ENCODE measurements around the gene CRHR1.
"Not testable (repeated sequence)": the region's sequence is repeated elsewhere in the genome, so short reads cannot be mapped to it uniquely, and the experiment has no call there.

The CRHR1 gene

DNA sequence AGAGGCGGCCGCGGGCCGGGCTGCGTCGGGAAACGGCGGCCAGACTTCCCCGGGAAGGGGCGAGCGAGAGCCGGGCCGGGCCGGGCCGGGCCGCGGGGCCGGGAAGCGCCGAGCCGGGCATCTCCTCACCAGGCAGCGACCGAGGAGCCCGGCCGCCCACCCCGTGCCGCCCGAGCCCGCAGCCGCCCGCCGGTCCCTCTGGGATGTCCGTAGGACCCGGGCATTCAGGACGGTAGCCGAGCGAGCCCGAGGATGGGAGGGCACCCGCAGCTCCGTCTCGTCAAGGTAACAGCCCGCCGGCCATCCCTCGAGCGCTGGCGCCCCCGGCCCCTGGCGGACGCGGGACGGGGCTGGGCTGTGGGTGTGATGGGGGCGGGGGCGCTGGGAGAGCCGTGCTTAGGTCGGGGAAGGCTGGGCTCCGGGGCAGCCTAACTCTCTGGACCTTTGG, at the start of gene CRHR1:
TSS of gene CRHR1 (plus strand) at position 28 of the 448 bp plus-strand sequence. CDS start at position 253, 225 bp downstream.
- DNase-seq = peak in 1 of 10 donors; percentile 16
- intact Hi-C loops (cut with DNase I) = no loop called here

DNA sequence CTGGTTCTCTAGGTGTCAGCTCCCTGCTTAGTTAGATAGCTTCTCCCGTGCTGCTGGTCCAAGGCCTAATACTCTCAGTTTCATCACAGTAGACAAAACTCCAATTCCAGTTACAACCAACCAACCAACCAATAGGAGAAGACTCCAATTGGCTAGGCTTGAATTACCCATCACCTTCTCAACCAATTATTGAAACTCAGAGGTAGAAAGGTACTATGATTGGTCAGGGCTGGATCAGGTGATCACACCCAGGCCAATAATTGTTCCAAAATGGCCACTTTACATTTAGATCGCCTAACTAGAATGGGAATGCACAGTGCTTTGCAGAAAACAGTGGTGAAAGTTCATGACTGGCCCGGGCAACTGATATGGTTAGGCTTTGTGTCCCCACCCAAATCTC, 49.5 kb upstream of the CRHR1 start:
- intact Hi-C loops (cut with DNase I) = no loop called here
- DNase-seq = no peak

DNA sequence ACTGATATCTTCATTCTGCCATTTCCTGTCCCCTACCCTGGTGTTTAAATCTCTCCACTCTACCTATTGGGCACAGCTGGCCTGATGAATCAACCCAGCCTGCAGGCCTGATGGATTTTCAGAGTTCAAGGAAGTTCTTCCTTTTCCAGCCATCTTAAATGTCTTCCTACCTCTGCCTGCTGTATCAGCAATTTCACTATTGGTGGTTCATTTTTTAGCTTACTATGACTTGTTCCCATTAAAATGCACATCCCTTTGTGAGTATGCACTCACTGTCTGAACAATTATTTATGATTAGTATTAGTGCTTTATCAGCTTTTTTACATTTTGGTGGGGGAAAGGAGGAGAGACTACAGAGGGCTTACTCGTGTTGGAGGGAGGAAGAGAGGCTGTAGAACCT, 48.6 kb upstream of the CRHR1 start:
- intact Hi-C loops (cut with DNase I) = no loop called here
- DNase-seq = no peak

DNA sequence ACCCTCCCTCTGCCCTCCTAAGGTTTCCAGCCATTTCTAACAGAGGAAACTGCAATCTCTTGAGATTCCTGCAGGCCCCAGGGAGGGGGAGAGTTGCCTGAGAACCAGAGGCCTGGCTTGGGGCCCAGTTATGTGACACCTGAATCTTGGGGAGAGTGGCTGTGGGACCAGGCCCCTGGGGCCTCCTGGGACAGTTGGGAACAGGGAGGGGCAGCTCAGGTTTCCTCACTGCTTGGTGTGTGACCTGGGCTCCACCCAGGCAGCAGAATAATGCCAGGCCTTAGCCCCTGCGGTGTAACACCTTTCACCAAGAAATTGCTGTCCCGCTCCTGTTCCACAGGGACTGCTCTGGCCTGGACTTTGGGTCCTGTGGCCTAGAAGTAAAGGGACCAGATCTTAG, 44.3 kb upstream of the CRHR1 start:
- intact Hi-C loops (cut with DNase I) = no loop called here
- DNase-seq = no peak

DNA sequence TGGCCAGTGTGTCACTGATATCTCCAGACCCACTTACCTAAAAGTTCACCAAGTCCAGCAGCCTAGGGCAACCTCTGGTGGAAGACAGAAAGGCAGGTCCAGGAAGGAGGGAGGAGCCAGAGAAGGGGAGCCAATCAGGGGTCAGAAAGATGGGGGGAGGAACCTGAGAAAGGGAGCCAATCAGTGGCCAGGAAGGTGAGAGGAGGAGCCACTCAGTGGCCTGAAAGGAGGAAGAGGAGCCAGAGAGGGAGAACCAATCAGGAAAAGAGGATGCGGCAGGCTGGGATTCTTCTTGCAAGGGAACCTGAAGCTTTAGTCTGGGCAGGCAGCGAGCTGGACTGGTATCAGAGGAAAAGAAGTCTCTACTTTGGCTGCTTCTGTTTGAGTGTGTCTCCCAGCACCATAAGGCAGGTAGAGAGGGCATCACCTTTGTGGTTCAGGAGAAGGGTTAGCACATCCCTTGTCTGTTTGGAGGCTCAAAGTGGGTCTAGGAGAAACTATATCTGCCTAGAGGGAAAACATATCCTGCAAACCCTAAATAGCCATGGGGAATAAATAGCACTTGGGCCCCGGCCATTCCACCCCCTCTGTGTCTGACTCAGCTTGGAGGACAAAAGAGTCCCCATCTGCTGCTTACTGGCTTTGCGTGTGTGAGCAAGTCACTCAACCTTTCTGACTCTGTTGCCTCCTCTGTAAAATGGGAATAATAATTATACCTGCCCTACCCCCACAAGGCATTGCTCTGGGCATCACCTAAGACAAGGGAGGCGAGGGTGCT, 43.4 kb upstream of the CRHR1 start:
- intact Hi-C loops (cut with DNase I) = no loop called here
- peak; percentile 18 to 95 (median 80) for DNase-seq

DNA sequence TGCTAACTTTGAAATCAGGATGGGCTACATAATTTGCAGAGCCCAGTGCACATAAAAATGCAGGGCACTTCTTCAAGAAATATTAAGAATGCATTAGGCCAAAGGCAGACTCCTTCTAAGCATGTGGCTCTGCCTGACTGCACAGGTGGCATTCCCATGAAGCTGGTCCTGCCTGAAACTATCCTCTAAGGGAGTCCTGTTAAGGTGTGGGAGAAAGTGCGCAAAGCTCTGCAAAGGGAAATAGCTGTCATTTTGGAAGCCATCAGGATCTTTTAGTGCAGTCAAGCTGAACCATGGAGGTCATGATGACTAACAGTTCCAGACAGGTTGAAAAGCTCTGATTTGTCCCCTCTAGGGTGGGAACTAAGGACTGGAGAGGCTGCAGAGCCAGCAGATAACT, 41.9 kb upstream of the CRHR1 start:
- intact Hi-C loops (cut with DNase I) = no loop called here
- no peak for DNase-seq

DNA sequence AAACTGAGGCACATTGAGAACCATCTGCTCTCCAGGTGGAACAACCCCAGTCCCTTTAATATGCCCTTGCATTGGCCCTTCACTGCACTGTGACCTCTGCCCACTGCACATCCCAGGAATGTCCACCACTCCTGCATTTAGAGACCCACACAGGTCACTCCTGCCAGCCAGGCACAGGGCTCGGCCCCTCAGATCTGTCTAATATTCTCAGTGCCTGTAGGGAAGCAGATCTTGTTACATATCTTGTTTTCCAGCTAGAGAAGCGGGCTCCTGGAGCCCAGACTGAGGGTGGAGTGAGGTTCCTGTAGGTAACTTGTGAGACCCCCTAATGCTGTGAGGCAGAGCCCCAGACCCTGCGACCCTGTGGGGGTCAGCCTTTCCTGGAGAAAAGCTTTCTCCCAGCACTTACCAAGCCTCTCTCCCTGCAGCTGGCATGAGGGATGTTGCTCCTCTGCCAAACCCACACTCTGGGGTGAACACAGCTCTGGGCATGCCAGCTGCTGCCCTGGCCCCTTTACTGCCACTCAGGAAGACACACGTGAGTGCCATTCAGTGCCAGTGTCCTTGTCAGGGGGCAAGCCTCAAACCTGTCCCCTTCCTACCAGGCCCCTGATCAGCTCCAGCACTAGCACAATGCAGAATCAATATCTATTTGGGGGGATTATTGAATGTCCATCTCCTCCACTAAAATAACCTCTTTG, 40.3 kb upstream of the CRHR1 start:
- no peak for DNase-seq
- intact Hi-C loops (cut with DNase I) = no loop called here

DNA sequence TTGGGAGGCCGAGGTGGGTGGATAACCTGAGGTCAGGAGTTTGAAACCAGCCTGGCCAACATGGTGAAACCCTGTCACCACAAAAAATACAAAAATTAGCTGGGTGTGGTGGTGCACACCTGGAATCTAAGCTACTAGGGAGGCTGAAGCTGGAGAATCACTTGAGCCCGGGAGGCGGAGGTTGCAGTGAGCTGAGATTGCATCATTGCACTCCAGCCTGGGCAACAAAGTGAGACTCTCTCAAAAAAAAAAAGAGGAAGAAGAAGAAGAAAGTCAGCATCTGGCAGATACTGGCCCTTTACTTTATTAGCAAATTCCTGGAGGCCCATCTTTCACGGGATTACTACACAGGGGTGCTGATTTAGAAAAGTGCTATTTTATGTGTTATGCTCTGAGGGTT, 39.3 kb upstream of the CRHR1 start:
- DNase-seq; intact Hi-C loops (cut with DNase I): not testable (repeated sequence)

DNA sequence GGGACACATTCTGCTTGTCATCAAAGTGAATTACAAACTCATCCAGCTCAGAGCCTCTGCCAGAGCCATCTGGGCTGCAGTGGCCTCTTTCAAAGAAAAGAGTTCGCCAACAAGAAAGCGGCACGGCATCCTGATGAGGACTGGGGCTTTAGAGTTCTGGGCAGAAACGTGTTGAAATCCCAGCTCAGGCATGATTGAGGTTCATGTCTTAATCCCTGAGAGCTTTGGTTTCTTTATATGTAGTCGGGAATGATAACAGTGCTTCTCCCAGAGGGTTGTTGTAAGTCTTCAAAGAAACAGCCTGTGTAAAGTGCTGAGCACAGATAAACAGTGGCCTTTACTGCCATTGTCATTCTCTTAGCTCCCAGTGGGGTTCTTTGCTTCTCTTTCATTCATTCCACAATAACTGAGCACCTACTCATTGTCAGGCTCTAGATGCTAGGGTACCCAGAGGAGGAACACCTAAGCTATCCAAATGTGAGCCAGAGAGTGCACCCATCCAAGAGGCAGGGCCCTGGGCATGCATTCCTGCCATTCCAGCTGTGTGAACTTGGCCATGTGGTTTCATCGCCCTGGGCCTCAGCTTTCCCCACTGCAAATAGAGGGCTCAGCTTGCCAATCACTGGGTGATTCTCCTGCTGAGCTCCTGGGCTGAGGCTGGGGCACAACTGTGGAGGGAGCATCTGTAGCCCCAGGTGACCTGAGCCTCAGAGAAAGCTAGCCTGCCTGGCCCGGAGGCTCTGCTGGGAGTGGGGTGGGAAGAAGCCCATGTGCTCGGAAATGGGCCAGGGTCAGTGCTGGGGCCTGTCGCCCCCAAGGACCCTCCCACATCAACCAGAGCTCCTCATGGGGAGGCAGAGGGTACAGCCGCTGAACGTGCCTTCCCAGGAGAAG, 38.3 kb upstream of the CRHR1 start:
- DNase-seq = no peak
- intact Hi-C loops (cut with DNase I) = no loop called here

DNA sequence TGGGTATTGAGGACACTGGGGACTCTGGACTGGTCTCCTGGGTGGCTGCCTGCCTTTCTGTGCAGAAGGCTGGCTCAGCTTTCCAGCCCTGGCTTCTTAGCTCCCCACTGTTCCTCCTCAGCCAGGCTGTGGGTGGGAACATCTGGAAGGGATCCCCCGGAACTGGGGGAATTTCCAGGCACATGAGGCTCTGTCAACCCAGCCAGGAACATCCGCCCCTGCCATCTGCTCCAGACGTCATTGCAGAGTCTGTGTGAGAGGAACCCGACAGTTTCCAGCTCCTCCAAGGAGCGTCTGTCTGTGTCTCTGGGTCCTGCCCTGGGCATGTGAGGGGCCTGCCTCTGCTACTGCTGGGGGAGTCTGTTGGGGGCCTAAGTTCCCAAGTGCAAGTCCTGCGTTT, 36.2 kb upstream of the CRHR1 start:
- intact Hi-C loops (cut with DNase I) = no loop called here
- peak in 7 of 10 donors; percentile 12 to 92 (median 38) for DNase-seq

DNA sequence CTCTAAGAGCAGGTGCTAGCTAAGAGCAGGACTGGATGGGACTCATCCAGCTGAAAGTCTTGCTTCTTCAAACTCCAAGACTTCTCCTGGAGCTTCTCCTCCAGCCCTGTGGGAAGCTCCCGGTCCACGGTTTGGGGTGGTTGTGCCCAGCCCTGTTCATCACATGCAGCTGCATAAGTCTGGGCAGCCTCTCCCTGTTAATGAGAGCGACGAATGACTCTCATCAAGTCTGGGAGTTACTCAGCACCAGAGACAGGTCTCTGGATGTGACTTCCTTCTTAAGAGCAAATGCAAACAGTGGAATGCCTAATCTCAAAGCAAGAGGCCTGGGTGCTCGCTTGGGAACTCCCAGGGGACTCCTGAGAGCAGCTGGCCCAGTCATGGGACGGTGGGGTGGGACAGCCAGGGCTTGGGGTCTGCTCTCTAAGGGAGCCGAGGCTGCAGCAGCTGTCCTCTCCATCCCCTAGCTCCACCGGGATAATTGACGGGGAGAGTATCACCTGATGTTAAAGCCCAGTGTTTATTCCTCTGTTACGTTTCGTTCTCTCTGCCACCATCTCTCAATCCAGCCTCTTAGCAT, 35.3 kb upstream of the CRHR1 start:
- intact Hi-C loops (cut with DNase I) = no loop called here
- DNase-seq = no peak

DNA sequence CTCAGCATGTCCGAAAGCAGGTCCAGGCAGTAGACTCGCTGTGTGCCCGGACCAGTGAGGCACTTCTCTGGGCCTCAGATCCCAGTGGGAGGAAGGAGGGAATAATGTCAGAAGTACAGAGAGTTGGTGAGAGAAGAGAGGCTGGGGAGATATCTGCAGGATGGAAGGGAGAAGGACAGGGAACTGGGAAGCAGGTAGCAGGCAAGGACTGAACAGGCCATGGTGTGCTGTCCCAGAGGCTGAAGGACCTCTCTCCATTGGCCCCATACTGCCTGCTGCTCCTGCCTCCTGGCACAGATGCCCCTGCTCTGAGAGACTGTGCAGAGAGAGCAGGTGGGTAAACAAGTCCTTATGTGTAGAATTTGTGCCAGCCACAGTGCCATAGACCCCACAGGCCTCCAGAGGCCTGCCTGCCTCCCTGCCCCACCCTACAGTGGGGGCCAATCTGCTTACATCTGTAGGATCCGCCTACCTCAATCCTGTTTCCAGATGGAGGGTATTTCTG, 34.2 kb upstream of the CRHR1 start:
- peak in 1 of 10 donors; percentile 19 for DNase-seq
- intact Hi-C loops (cut with DNase I) = no loop called here

DNA sequence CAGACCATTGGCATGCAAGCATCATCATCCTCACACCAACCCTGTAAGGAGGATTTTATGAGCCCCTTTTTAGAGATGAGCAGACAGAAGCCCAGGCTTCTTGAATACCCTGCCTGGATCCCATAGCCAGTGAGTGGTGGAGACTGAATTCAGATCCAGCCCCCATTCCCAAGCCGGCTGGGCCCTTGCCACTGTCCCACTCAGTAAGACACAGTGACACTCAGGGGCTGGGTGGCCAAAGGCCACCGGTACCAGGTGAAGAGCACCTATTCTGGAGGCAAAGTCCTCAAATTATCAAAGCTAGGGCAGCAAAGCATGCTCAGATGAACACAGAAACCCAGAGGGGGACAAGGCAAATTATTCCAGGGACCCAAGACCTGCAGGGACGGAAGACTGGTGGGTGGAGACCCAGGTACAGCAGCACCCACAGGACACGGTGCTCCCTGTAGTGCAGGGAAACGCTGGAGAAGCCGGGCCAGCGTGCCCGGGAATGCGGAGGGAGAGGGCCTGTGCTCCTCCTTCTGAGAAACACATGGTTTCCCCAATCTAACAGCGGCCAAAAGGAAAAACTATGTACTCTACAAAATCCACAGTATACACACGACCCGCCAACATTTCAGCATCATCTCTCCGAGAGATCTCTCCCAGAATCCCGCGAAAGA, 33.2 kb upstream of the CRHR1 start:
- peak in 1 of 10 donors; percentile 32 for DNase-seq
- intact Hi-C loops (cut with DNase I) = no loop called here

DNA sequence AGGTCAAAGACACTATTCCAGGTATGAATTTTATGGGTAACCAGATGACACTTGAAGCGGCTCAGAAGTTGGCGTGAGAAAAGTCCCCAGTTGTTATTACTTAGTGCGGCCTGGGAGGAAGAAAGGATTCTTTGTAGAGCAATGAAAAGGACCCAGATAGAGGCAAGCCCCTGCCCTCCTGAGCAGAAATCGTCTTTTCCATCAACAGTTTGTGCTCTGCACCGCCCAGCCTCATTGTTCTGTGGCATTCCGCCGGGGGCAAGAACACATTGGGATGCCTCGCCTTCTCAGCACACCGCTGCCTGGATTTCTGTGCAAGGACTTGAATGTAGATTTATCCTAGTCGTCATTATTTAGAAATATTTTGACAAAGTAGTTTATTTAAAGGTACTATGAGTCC, 32.7 kb upstream of the CRHR1 start:
- peak in 1 of 10 donors; percentile 47 for DNase-seq
- intact Hi-C loops (cut with DNase I) = no loop called here

DNA sequence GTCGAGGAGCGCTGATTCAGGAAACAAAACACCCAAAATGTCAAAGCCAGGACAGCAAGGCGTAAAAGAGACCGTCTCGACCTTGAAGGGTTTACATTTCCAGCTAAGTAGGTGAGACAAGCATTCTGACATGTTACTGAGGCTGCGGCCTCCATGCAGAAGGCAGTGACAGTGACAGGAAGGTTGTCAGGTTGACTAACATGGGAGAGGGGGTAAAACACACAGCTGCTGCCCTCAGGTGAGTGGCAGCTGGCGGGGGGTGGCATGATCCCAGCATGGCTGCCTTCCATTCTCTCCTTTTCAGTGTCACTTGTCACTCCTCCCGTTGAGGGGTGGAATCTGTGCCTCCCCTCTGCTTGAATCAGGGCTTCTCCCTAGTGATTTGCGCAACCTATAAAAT, 31.9 kb upstream of the CRHR1 start:
- intact Hi-C loops (cut with DNase I) = no loop called here
- peak in 1 of 10 donors; percentile 42 for DNase-seq

DNA sequence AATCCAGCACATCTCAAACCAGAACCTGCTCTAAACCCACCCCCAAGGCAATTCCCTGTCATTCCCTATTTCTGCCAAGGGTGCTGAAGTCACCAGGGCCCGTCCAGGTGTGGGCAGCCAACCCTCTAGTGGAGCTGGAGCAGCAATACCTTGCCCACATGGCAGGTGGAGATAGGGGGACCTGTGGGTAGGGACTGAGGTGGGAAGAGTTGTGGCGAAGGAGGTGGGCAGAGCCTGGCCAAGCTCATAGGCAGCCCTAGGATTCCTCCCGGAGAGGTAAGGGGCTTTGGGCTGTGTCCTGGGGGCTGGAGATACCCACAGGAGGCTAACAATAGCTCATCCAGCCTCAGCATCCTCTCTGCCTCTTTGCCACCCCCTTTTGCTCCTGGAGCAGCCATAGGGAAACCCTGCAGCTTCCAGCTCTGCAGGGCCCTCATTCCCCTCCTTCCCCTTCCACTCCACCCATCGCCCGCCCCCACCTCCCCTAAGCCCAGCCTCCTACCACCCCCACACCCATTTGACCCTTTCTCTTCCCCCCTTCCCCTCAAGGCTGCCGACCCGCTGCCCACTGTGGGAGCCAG, 30.4 kb upstream of the CRHR1 start:
- intact Hi-C loops (cut with DNase I) = no loop called here
- peak in 1 of 10 donors; percentile 65 for DNase-seq

DNA sequence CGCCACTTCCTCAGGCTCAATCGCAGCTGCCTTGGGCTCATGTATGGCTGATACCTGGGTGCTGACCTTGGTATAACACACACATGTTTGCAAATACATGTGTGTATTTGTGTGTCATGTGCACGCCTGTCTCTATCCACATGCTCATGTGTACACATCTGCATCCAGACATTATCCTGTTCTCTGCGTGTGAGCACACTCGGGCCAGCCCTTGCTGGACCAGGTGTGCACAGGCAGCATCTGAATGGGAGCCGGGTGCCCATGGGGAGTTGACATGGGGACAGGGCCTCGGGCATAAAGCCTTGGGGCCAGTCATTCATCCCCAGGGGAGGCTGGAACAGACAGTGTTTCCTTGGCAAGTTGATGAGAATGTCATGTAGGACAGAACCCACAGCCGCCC, 29.1 kb upstream of the CRHR1 start:
- DNase-seq = peak in 2 of 10 donors; percentile 27 to 56
- intact Hi-C loops (cut with DNase I) = no loop called here

DNA sequence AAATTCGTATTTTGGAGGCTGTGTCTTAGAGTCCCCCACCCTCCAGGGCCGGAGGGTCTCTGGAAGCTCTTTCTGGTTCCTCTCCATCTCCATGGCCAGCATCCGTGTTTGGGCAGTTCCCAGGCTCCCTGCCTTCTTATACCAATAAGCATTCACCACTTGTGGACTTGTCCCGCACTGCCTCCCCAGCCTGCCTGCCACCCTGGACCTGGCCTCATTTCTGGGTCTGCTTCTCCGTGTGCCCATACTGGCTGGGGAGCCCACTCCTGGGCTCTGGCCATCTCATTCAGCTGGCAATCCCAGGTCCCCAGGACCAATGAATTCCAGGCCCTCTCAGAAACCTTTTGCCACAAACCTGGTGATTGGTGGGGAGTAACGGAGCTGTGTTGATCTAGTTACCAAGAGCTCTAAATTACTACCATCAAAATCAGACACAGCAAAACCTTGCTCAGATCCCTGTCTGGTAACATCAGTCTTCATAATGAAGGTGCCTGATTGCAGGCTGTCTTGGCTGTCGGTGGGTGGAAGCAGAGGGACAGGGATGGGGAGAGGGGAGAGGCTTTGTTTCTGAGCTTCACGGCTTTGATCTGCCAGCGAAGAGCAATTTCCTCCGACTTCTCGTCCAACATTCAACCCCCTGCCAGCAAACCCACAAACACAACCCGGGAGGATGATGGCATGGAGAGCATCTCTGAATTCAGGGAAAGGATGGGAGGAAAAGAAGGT, 27.7 kb upstream of the CRHR1 start:
- DNase-seq = peak in 2 of 10 donors; percentile 49 to 79
- intact Hi-C loops (cut with DNase I) = no loop called here
